HG02798 (cell line): ENCODE results near the gene RAD51.
A peak's percentile ranks its signal among the peaks of the same experiment; 100 is the strongest.

Experiments
- ATAC-seq: cut with Tn5 transposase; IDR thresholded peaks from one replicate; pipeline ENCODE4 v1.9.1; 2021; ENCODE audit warnings: mild to moderate bottlenecking; ENCODE audit not compliant: unreplicated experiment, poor library complexity

Gene RAD51

DNA sequence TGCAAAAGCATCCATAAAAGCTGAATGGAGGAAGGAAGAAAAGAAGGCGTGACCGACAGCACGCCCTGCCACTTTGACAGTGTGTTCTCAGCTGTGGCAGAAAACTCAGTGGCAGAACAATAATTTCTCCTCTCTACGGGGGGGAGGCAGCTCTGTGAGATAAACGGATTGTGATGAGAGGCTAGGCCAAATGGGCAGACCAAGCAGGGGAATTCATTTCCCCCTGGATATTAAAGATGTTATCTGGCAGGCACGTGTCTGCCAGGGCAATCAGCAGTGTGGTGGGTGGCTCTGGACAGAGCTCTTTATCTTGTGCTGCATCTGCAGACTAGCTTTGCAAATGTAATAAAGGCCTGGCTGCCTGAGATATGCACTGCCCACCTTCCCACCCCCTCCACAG is 62.0 kb downstream of the RAD51 start:
- no peak for ATAC-seq

- no peak for ATAC-seq
These were observed 65.0 kb downstream of the RAD51 start for GRCh38 chr15:40759961-40760360.

DNA sequence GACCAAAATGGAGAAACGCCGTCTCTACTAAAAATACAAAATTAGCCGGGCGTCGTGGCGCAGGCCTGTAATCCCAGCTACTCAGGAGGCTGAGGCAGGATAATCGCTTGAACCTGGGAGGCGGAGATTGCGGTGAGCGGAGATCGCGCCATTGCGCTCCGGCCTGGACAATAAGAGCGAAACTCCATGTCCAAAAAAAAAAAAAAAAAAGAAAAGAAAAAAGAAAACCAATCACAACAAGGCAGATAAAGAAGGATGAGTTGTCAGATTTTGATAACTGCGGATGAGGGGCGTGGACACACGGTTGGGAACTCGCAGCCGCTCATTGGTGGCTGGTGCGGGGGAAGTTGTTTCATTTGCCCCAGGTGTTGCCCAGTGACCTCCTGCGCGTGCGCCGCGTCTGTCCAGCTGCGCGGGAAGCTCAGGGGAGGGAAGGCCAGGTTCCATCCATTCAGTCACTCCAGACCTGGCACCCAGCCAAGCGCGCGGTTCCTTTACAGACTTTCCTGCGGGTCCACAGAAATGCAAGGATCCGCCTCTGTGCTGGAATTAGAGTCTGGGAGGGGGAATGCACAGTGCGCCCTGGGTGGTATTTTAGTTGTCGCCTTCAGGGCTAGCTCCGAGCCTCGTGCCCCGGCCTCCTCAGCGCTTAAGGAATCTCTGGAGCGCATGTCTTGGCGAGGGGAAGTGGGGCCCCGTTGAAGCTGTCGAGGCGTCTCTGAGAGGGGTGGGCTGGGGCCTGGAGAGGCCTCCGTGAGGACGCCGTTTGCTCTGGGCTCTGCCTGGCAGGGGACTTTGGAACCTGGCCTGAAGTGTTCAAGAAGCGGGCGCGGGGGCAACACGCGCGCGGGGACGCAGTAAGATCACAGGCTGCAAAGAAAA is 68.2 kb downstream of the RAD51 start:
- no peak for ATAC-seq

GRCh38 chr15:40763801-40764628 is 69.0 kb downstream of the RAD51 start, which contains the start of gene GCHFR:
Gene GCHFR, plus strand, starts transcription at chr15:40764068. Its CDS starts 113 bp downstream, at chr15:40764181.
- peak; percentile 66 for ATAC-seq

GRCh38 chr15:40764629-40765103 is 69.7 kb downstream of the RAD51 start:
- no peak for ATAC-seq

- no peak for ATAC-seq
These were observed 71.3 kb downstream of the RAD51 start for GRCh38 chr15:40766194-40766815.

DNA sequence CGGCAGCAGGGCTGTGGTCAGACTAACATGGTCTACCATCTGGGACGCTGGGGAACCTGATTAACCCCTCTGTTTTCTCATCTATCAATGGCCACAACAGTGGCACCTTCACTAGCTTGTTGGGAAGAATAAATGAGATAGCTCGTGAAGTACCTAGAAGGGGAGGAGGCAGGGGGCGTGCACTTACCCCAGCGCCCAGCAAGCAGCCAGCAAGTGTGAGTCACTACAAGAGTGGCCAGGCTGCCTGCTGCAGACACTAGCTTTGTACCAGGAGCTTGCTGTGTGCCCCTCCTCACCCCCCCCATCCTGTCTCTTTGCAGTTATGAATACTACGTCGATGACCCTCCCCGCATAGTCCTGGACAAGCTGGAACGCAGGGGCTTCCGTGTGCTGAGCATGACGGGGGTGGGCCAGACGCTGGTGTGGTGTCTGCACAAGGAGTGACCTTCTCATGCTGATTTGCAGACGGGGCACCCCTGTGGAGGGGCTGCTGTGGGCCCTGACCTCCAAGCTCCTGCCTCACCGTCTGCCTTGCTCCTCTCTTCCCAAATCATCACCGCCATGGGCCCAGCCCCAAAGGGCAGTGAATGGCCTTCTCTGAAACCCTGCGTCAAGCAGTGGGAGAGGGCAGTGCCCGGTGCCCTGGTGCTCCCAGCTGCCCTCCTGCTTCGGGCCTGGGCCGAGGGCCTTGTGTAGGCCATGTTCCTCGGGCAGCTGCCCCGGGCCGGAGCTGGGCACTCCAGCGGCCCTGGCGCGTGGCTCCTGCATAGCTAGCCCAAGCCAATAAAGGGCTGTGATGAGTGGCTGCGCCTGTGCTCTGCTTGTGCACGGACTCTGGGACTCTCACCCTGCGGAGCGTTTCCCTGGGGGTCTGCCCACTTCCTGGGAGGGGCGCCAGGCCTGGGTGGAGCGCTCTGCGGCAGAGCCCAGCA is 72.2 kb downstream of the RAD51 start:
- no peak for ATAC-seq

DNA sequence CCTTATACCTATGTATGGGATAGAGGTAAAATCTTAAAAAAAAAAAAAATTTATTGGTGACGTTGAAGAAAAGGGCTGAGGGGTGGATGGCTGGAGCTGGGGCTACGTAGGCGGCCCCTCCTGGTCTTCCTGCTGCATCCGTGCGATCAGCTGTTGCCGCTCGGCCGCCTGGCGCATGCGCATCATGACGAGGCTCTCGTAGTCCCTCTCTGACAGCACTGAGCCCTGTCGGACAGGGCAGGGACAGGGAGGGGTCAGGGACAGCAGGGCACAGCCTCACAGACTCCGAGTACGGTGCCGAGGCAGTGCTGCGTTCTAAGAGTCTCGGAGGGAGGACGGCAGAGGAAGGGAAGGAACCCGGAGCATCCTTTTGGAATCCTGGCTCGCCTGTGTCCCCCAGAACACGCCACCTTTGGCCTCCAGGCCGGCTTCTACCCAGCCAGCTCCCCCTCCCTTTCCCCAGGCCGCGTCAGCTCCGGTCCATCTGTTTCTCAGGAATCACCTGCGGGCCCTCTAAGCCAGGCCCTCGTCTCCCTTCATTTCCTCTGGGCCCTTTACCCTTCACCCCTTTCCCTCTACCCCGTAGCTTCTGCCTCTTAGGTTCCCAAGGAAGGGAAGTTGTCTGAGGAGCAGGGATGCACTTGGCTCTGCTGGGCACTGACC is 73.0 kb downstream of the RAD51 start:
- no peak for ATAC-seq

DNA sequence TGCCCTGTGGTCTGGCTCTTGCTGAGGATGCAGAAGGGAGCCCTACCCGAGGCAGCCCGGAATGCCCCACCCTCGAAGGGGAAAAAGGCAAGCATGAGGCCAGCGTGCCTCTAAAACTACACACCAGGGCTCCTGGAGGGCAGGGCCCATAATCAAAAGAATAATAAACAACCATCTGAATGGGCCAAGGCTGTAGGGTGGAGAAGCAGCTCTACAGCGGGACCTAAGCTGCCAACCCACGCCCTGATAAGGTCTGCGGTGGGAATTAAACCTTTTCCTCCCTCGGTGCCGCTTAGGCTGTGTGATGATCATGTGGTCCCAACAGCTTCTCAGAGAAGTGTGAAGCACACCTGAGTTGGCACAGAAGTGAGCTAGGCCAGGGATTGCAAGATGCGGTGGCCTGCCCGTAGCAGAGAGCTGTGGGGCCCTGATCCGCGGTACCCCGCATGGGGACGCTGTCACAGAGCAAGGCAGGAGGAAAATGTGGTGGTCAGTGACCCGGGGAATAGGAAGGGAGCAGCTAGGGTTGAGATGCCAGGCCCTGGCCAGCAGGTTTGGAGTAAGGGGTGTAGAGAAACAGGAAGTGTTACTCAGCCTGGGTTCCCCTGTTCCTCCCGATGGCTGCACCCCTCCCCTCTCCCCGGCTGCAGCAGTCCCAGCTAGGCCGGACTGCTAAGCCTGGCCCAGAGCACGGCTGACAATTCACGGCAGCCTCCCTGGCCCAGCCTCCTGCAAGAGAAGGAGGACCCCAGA is 73.7 kb downstream of the RAD51 start:
- ATAC-seq: peak; percentile 3

DNA sequence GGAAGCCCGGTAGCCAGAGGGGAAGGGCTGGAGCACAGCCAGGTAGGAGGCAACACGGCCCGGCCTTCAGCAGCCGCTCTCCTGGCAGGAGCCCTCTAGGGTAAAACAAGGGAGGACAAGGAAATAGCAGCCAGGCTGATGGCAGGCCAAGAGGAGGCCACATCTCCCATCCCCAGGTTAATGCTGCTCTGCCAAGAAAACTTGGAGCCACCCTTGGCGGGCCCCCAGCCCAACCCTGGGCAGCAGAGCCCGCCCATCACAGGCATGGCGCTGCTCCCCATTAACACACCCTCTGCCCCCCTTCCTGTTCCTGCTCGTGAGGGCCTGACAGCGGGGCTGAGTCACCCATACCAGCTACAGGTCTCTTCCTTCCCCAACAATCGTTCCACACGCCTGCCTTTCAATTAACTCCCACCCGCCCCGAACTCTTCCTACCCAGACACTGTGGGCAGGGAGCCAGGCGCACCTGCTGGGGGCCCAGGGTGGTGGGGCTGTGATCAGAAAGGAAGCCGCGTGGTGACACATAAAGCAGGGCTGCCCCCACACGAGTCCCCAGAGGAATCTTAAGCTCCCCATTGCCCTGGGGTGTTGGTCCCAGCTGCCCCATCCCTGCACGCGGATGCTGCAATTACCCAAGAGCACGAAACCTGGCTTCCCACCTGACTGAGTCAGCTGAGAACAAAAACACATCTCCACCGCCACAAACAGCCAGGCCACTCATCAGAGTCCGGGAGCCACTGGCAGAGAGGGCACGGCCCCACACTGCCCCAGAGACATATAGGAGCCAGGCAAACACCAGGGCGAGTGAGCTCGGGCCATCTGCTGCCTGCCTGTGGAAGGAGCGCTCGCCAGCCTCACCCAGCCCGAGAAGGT is 74.5 kb downstream of the RAD51 start, which contains the start of gene C15orf62:
C15orf62 (plus strand) TSS at position 707 of the 873 bp plus-strand sequence. CDS start 516 bp downstream, outside the sequence.
- ATAC-seq: peak; percentile 52

DNA sequence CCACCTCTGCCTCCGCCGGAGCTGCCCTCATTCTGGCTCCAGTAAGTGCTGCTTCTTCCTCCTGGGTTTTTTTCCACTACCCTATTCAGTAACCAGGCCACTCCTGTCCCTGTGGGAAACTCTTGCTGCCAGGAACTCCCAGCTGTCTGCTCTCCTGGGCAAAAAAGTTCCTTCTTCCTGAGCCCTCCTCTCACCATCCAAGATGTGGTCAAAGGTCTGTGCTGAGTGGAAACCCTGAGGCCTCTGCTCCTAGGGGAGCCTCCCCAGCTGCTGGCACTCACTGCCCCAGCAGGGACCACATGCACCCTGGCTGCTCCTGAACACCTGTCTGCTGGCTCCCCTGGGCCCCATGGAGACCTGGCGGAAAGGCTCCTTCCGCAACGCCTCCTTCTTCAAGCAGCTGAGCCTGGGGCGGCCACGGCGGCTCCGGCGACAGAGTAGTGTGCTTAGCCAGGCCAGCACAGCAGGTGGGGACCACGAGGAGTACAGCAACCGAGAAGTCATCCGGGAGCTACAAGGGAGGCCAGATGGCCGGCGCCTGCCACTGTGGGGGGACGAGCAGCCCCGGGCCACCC is 75.3 kb downstream of the RAD51 start:
- no peak for ATAC-seq

DNA sequence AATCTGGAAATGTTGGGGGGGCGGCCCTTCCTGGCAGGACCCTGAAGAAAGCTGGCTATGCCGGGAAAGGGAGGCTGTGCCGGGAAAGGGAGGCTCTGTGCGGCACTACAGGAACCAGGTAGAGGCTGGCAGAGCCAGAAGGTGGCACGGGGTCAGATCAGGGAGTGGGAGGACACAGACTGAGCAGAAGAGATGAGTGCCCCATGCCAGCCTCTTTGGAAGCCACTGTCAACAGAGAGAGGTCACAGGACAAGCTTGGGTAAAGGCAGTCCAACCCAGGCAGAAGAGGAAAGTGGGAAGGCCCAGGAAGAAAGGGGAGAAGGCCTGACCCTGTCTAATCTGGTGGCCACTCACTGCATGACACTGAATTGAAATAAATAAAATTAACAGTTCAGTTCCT is 76.3 kb downstream of the RAD51 start:
- no peak for ATAC-seq

- ATAC-seq: no peak
These were observed 77.0 kb downstream of the RAD51 start for GRCh38 chr15:40772014-40772413.

DNA sequence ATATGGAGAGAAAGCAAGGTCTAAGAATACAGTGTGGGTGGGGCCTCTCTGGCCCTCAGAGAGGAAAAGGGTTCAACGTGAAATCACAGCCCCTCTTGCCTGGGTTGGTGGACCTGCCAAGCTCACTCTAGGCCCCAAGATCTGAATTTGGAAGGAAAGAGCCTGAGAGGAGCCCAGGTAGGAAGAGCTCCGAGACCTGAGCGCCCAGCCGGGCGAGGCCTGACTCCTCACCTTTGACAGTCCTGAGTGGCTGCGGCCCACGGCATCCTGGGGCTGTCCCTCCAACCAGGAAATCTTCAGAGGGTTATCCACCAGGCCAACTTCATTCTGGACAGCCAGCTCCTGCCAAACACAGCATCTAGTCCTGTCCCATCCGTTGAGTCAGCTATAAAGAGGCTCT is 78.5 kb downstream of the RAD51 start:
- ATAC-seq: no peak

- no peak for ATAC-seq
These were observed 78.9 kb downstream of the RAD51 start for GRCh38 chr15:40773902-40774301.

- no peak for ATAC-seq
These were observed 80.0 kb downstream of the RAD51 start for GRCh38 chr15:40775007-40775406.
